ENCODE measurements around the gene EEF1G. TPM values are rescaled to one million over a fixed set of nuclear protein-coding genes. Genes with fewer than 3 reads are reported as not detected.
"Not testable (repeated sequence)": the region's sequence is repeated elsewhere in the genome, so short reads cannot be mapped to it uniquely, and the experiment has no call there.

EEF1G gene, protein sequence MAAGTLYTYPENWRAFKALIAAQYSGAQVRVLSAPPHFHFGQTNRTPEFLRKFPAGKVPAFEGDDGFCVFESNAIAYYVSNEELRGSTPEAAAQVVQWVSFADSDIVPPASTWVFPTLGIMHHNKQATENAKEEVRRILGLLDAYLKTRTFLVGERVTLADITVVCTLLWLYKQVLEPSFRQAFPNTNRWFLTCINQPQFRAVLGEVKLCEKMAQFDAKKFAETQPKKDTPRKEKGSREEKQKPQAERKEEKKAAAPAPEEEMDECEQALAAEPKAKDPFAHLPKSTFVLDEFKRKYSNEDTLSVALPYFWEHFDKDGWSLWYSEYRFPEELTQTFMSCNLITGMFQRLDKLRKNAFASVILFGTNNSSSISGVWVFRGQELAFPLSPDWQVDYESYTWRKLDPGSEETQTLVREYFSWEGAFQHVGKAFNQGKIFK
- total RNA-seq (2014; rRNA removed; shearing (Covaris generic); ENCODE audit: low replicate concordance), result 1,351 and 2,115 TPM in 2 replicates

DNA sequence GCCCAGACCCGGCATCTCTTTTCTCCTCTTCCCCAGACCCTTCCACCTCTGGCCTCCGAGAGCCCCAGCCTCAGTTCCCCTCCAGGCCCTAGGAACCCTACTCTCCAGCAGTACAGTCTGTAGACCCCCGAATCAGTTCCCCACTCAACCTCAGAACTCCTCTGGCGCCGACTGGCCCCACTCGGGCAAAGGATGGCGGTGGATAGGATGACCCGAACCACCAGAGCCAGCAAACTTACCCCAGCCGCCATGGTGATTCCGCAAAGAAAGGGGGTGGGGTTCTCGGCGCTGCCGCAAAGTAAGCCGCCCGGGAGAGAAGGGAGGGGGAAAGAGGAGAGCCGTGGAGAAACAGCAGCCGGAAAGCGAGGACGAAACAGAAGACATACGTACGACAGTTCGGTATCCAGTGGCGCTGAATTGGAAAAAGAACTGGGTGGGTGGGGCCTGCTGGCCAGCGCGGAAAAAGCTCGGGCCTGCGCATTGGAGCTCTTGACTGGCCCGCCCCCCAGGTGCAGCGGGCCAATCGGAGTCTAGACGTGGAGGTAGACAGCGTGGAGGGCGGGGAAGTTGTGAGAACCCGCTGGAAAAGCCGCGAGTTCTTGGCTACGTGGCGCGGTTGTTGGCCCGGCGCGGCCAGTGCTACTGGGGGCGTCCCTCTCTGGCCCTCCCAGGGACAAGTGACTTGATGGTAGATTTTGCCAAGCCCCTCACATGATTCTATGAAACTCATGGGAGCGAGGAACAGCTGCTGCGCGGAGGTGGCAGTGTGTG, at the start of gene EEF1G:
EEF1G (minus strand) TSS at position 300 of the 771 bp plus-strand sequence; CDS start at position 251, 49 bp downstream.
- Histone ChIP-seq H3K4me3 (ENCODE audit: low read length) (peak within 1 kb of the TSS; percentile 95), H3K36me3 (ENCODE audit: insufficient read depth, low read length) (peaks cover 26% of the 10 kb centered on the region), H3K27ac (ENCODE audit: low read length) (peak within 1 kb of the TSS; percentile 76), H3K4me2 (ENCODE audit: low read depth, low read length, poor library complexity, severe bottlenecking) (peak within 1 kb of the TSS; percentile 86), H2AFZ (ENCODE audit: low read length) (0 out of 2 replicates have a peak within 1 kb of the TSS, but pooled peaks have one; percentile 32), H3K27me3 (ENCODE audit: low read length) (no peaks in the 10 kb centered on the region), H3K9me3 (ENCODE audit: low read length) (no peaks in the 10 kb centered on the region), H3K9ac (ENCODE audit: low read length) (peak within 1 kb of the TSS; percentile 91), H3K4me1 (ENCODE audit: low read length) (peaks cover 29% of the 10 kb centered on the region), H3K79me2 (ENCODE audit: low read length) (peaks cover 42% of the 10 kb centered on the region), H4K20me1 (ENCODE audit: insufficient read depth, low read depth, low read length) (peaks cover 16% of the 10 kb centered on the region), H3K9me2 (replicated peaks; ENCODE audit: insufficient read depth, low read length) (no peaks in the 10 kb centered on the region)
- peak; percentile 100 for DNase-seq

DNA sequence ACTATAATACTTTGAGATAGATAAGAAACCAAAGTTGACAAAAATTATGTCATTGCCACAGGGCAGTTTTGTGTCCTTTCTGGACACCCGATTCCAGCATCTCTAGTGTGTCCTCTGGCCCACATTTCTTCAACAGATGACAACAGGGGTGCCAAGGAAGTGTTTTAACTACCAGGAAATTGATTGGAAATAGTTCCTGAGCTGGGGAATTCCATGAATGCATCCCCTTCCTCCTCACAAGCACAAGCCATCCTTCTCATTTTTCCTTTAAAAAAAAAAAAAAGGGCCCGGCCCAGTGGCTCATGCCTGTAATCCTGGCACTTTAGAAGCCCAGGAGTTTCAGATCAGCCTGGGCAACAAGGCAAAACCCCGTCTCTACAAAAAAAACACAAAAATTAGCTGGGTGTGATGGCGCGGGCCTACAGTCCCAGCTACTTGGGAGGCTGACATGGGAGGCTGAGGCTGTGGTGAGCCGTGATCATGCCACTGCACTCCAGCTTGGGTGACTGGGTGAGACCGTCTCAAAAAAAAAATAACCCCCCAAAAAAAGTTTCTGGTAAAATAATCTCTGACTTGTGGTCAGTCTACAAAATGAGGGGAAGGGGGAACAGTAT, 48.9 kb upstream of the EEF1G start:
- peak overlapping the region; percentile 61 for H3K27ac ChIP-seq (ENCODE audit: low read length)
- no peak overlapping the region for H2AFZ ChIP-seq (ENCODE audit: low read length)
- H3K27me3 ChIP-seq (ENCODE audit: low read length), result no peaks in the 10 kb centered on the region
- no peaks in the 10 kb centered on the region for H3K9me2 ChIP-seq (replicated peaks; ENCODE audit: insufficient read depth, low read length)
- H3K4me2 ChIP-seq (ENCODE audit: low read depth, low read length, poor library complexity, severe bottlenecking), result peak overlapping the region; percentile 23
- H3K9me3 ChIP-seq (ENCODE audit: low read length), result no peaks in the 10 kb centered on the region
- peaks cover 15% of the 10 kb centered on the region; the same call in 1 of the 2 replicates for H3K36me3 ChIP-seq (ENCODE audit: insufficient read depth, low read length)
- DNase-seq, result no peak
- H4K20me1 ChIP-seq (ENCODE audit: insufficient read depth, low read depth, low read length), result no peaks in the 10 kb centered on the region
- H3K4me3 ChIP-seq (ENCODE audit: low read length), result no peak overlapping the region
- H3K4me1 ChIP-seq (ENCODE audit: low read length), result peaks cover 15% of the 10 kb centered on the region
- H3K9ac ChIP-seq (ENCODE audit: low read length), result peak overlapping the region; percentile 40; the same call in 1 of the 2 replicates
- H3K79me2 ChIP-seq (ENCODE audit: low read length), result peaks cover 17% of the 10 kb centered on the region

DNA sequence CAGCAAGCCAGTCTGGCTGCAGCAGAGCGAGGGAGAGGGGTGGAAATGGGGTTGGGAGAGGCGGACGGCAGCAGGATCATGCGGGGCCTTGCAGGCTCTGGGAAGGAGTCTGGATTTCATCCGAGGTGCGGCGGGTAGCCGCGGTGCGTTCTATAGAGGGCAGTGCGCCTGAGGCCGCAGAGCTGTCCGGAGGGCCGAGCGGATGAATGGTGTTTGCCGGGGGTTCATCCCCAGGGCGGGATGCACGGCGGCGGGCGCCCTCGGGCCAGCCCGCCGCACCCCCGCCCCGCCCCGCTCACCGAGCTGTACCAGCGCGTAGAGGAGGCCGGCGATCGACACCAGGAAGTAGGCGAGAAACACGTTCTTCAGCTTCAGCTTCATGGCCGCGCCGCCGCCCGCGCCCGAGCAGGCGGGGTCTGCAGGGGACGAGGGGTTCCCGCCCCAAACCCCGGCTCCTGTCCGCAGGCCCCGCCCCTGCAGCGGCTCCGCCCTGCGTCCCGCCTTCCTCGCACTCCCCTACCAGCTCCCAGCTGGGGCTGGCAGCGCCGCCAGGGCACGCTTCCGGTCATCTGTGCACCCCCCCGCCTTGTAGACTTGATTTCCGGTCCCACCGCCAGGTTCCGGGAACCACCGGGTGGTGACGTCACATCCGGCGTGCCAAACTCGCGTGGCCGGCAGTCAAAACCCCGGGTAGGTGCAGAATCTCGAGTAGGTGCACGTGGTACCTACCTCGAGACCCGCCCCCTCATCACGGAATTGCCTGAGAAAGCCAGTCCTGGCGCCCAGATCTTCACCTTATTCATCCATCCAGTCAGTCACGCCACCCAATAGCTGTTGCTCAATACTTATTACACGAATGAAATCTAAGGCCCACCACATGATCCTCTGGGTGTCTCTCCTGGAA, 48.1 kb upstream of the EEF1G start, which contains the start of gene B3GAT3:
B3GAT3 (minus strand) TSS at position 420 of the 904 bp plus-strand sequence; CDS start at position 381, 39 bp downstream.
- peak; percentile 100 for DNase-seq
- no peak within 1 kb of the TSS for H2AFZ ChIP-seq (ENCODE audit: low read length)

DNA sequence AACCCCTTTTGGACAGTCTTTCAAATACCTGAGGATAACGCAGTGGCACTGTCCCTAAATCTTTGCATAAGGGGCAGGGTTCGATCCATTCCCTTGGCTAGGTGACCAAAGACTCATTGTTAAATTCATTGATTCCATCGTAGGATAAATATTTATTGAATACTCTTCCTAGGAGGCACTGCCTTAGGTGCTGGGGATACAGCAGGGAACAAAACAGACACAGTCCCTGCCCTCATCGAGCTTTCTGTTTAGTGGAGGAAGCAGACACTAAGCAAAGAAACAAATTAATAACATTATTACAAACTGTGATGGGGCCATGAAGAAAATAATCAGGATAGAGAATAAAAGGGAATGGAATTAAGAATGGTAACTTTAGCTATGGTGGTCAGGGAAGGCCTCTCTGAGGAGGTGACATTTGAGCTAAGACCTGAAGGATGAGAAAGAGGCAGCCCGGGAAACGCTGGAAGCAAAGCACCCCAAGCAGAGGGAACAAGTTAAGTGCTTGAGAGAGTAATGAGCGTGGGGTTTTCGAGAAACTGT, 47.4 kb upstream of the EEF1G start:
- H3K4me1 ChIP-seq (ENCODE audit: low read length), result peaks cover 15% of the 10 kb centered on the region
- no peaks in the 10 kb centered on the region for H3K9me2 ChIP-seq (replicated peaks; ENCODE audit: insufficient read depth, low read length)
- H3K27ac ChIP-seq (ENCODE audit: low read length), result peak overlapping the region; percentile 71
- peaks cover 10% of the 10 kb centered on the region; the same call in 1 of the 2 replicates for H3K36me3 ChIP-seq (ENCODE audit: insufficient read depth, low read length)
- peaks cover 17% of the 10 kb centered on the region for H3K79me2 ChIP-seq (ENCODE audit: low read length)
- no peaks in the 10 kb centered on the region for H3K27me3 ChIP-seq (ENCODE audit: low read length)
- no peaks in the 10 kb centered on the region for H3K9me3 ChIP-seq (ENCODE audit: low read length)
- peak overlapping the region; percentile 78 for H3K4me3 ChIP-seq (ENCODE audit: low read length)
- no peaks in the 10 kb centered on the region for H4K20me1 ChIP-seq (ENCODE audit: insufficient read depth, low read depth, low read length)
- H3K9ac ChIP-seq (ENCODE audit: low read length), result peak overlapping the region; percentile 77
- no peak for DNase-seq
- peak overlapping the region; percentile 82 for H3K4me2 ChIP-seq (ENCODE audit: low read depth, low read length, poor library complexity, severe bottlenecking)
- H2AFZ ChIP-seq (ENCODE audit: low read length), result no peak overlapping the region

More for the DNA sequence above, 48.1 kb upstream of the EEF1G start, which contains the start of gene B3GAT3:
- peaks cover 15% of the 10 kb centered on the region; the same call in 1 of the 2 replicates for H3K36me3 ChIP-seq (ENCODE audit: insufficient read depth, low read length)
- no peaks in the 10 kb centered on the region for H3K9me3 ChIP-seq (ENCODE audit: low read length)
- H3K4me2 ChIP-seq (ENCODE audit: low read depth, low read length, poor library complexity, severe bottlenecking), result peak within 1 kb of the TSS; percentile 82
- peak within 1 kb of the TSS; percentile 78 for H3K4me3 ChIP-seq (ENCODE audit: low read length)
- H3K9ac ChIP-seq (ENCODE audit: low read length), result peak within 1 kb of the TSS; percentile 77
- H4K20me1 ChIP-seq (ENCODE audit: insufficient read depth, low read depth, low read length), result no peaks in the 10 kb centered on the region
- H3K27ac ChIP-seq (ENCODE audit: low read length), result peak within 1 kb of the TSS; percentile 71
- H3K9me2 ChIP-seq (replicated peaks; ENCODE audit: insufficient read depth, low read length), result no peaks in the 10 kb centered on the region
- peaks cover 17% of the 10 kb centered on the region for H3K79me2 ChIP-seq (ENCODE audit: low read length)
- H3K4me1 ChIP-seq (ENCODE audit: low read length), result peaks cover 15% of the 10 kb centered on the region
- no peaks in the 10 kb centered on the region for H3K27me3 ChIP-seq (ENCODE audit: low read length)

DNA sequence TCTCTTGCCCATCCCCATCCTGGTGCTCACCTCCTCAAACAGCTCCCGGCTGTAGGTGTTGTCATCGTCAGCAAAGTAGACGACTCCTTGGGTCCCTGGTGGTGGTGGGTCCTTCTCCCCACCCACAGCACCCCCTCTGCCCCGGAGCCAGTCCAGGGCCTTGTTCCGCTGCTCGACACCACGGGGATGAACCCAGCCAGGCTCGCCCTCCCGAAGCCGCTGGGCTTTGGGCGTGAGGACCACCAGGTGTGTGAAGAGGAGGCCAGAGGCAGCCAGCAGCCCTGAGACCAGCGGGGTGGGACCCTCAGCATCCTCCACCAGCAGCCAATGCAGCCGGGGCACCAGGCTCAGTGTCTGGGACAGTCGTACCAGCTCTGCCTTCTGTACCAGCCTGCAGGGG, 43.3 kb upstream of the EEF1G start:
- H3K9ac ChIP-seq (ENCODE audit: low read length); H3K27me3 ChIP-seq (ENCODE audit: low read length); H2AFZ ChIP-seq (ENCODE audit: low read length); H3K4me3 ChIP-seq (ENCODE audit: low read length); DNase-seq; H3K36me3 ChIP-seq (ENCODE audit: insufficient read depth, low read length); H3K9me2 ChIP-seq (replicated peaks; ENCODE audit: insufficient read depth, low read length); H3K4me2 ChIP-seq (ENCODE audit: low read depth, low read length, poor library complexity, severe bottlenecking); H3K27ac ChIP-seq (ENCODE audit: low read length); H4K20me1 ChIP-seq (ENCODE audit: insufficient read depth, low read depth, low read length); H3K9me3 ChIP-seq (ENCODE audit: low read length): not testable (repeated sequence)
- peaks cover 17% of the 10 kb centered on the region for H3K79me2 ChIP-seq (ENCODE audit: low read length)
- H3K4me1 ChIP-seq (ENCODE audit: low read length), result peaks cover 12% of the 10 kb centered on the region

DNA sequence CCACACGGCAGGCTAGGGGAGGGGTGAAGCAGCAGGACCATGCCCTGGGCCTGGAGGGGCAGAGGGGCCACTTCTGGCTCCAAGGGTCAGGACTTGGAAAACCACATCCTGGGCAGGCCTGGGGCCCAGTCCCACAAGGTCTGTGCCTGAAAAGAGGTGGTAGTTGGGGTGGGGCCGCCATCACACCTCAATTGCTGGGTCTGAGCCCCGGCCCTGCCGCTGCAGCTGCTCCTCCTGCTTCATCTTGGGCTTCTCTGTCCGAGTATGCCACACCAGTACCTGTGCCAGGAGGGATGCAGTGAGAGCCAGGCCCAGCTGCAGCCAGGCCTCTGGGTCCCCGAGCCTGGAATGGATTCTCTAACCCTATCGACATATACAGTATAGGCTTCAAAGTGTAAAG, 41.8 kb upstream of the EEF1G start:
- H3K4me2 ChIP-seq (ENCODE audit: low read depth, low read length, poor library complexity, severe bottlenecking), result no peak overlapping the region
- no peaks in the 10 kb centered on the region for H4K20me1 ChIP-seq (ENCODE audit: insufficient read depth, low read depth, low read length)
- no peaks in the 10 kb centered on the region for H3K9me3 ChIP-seq (ENCODE audit: low read length)
- peaks cover 18% of the 10 kb centered on the region for H3K4me1 ChIP-seq (ENCODE audit: low read length)
- no peak overlapping the region for H3K4me3 ChIP-seq (ENCODE audit: low read length)
- H2AFZ ChIP-seq (ENCODE audit: low read length), result no peak overlapping the region
- H3K27me3 ChIP-seq (ENCODE audit: low read length), result no peaks in the 10 kb centered on the region
- no peak overlapping the region for H3K27ac ChIP-seq (ENCODE audit: low read length)
- H3K9ac ChIP-seq (ENCODE audit: low read length), result no peak overlapping the region
- peaks cover 8% of the 10 kb centered on the region for H3K79me2 ChIP-seq (ENCODE audit: low read length)
- H3K9me2 ChIP-seq (replicated peaks; ENCODE audit: insufficient read depth, low read length), result no peaks in the 10 kb centered on the region
- peaks cover 4% of the 10 kb centered on the region; the same call in 1 of the 2 replicates for H3K36me3 ChIP-seq (ENCODE audit: insufficient read depth, low read length)
- DNase-seq, result no peak

DNA sequence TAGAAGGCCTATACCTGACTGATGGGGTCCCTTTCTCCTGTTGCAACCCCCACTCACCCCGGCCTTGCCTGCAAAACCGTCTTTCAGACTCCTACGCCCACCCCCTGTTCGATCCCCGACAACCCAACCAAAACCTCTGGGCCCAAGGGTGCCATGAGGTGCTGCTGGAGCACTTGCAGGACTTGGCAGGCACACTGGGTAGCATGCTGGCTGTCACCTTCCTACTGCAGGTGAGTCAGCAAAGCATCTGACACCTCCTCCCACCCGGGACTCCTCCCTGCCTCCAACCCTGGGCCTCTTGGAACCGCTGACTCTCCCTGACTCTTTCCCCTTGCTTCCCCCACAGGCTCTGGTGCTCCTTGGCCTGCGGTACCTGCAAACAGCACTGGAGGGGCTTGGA, 40.6 kb upstream of the EEF1G start:
- Histone ChIP-seq H3K9me3 (ENCODE audit: low read length) (no peaks in the 10 kb centered on the region), H2AFZ (ENCODE audit: low read length) (no peak overlapping the region), H3K9ac (ENCODE audit: low read length) (no peak overlapping the region), H3K9me2 (replicated peaks; ENCODE audit: insufficient read depth, low read length) (no peaks in the 10 kb centered on the region), H3K27me3 (ENCODE audit: low read length) (no peaks in the 10 kb centered on the region), H3K79me2 (ENCODE audit: low read length) (0 out of 2 replicates have a peak, but pooled peaks cover 2% of the 10 kb centered on the region), H3K4me3 (ENCODE audit: low read length) (no peak overlapping the region), H4K20me1 (ENCODE audit: insufficient read depth, low read depth, low read length) (no peaks in the 10 kb centered on the region; the same call in 1 of the 2 replicates), H3K36me3 (ENCODE audit: insufficient read depth, low read length) (peaks cover 3% of the 10 kb centered on the region; the same call in 1 of the 2 replicates), H3K27ac (ENCODE audit: low read length) (no peak overlapping the region), H3K4me1 (ENCODE audit: low read length) (peaks cover 15% of the 10 kb centered on the region), H3K4me2 (ENCODE audit: low read depth, low read length, poor library complexity, severe bottlenecking) (no peak overlapping the region)
- no peak for DNase-seq

All from Karpas-422 (cell line).